Measurements from ENCODE around the gene RELN.

RELN gene

GRCh38 chr7:104008107-104008506 lies 18.6 kb upstream of the RELN start:
- Histone ChIP-seq H3K27ac (ENCODE audit: extremely low read depth, low read depth, low read length) (no peak overlapping the region), H3K9me3 (ENCODE audit: control insufficient read depth, insufficient read depth, low read depth, low read length) (no peaks in the 10 kb centered on the region), H3K36me3 (ENCODE audit: control insufficient read depth in 2 of 2, insufficient read depth in 1 of 2, low read length in 2 of 2) (no peaks in the 10 kb centered on the region), H3K4me1 (ENCODE audit: control insufficient read depth, insufficient read depth, low read length) (no peaks in the 10 kb centered on the region), H3K4me3 (ENCODE audit: low read depth, low read length) (no peak overlapping the region)
- POLR2A ChIA-PET: no interaction called here
- CTCF ChIA-PET: no interaction called here
- TF ChIP-seq GLIS2 (tag by site-specific recombination; IDR thresholded peaks at IDR 0.05) (no peak), ZNF394 (tag by site-specific recombination; IDR thresholded peaks at IDR 0.05; ENCODE audit: borderline replicate concordance) (no peak), ZNF221 (tag by site-specific recombination; IDR thresholded peaks at IDR 0.05; ENCODE audit: borderline replicate concordance) (no peak), SCRT1 (tag by site-specific recombination; IDR thresholded peaks at IDR 0.05; ENCODE audit: borderline replicate concordance) (no peak), ZNF19 (tag by site-specific recombination; IDR thresholded peaks at IDR 0.05; ENCODE audit: low read depth) (no peak), KLF1 (tag by site-specific recombination; IDR thresholded peaks at IDR 0.05) (no peak), ZNF768 (tag by site-specific recombination; IDR thresholded peaks at IDR 0.05) (no peak), ZNF707 (tag by site-specific recombination; IDR thresholded peaks at IDR 0.05) (no peak), EGR2 (tag by site-specific recombination; IDR thresholded peaks at IDR 0.05; ENCODE audit: low read depth) (no peak), GLIS1 (tag by site-specific recombination; IDR thresholded peaks at IDR 0.05) (no peak), ZNF23 (tag by site-specific recombination; IDR thresholded peaks at IDR 0.05; ENCODE audit: borderline replicate concordance) (no peak), ZBTB11 (tag by site-specific recombination; conservative IDR thresholded peaks at IDR 0.05; ENCODE audit: low read depth) (no peak), ZNF518A (tag by site-specific recombination; conservative IDR thresholded peaks at IDR 0.05; ENCODE audit: low read depth) (no peak), ZNF704 (tag by site-specific recombination; IDR thresholded peaks at IDR 0.05) (no peak)
- TF ChIP-seq, protein P1, sequence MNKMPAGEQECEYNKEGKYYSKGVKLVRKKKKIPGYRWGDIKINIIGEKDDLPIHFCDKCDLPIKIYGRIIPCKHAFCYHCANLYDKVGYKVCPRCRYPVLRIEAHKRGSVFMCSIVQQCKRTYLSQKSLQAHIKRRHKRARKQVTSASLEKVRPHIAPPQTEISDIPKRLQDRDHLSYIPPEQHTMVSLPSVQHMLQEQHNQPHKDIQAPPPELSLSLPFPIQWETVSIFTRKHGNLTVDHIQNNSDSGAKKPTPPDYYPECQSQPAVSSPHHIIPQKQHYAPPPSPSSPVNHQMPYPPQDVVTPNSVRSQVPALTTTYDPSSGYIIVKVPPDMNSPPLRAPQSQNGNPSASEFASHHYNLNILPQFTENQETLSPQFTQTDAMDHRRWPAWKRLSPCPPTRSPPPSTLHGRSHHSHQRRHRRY (tag by site-specific recombination; IDR thresholded peaks at IDR 0.05): no peak
- TF ChIP-seq, protein P2, sequence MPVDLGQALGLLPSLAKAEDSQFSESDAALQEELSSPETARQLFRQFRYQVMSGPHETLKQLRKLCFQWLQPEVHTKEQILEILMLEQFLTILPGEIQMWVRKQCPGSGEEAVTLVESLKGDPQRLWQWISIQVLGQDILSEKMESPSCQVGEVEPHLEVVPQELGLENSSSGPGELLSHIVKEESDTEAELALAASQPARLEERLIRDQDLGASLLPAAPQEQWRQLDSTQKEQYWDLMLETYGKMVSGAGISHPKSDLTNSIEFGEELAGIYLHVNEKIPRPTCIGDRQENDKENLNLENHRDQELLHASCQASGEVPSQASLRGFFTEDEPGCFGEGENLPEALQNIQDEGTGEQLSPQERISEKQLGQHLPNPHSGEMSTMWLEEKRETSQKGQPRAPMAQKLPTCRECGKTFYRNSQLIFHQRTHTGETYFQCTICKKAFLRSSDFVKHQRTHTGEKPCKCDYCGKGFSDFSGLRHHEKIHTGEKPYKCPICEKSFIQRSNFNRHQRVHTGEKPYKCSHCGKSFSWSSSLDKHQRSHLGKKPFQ (tag by site-specific recombination; IDR thresholded peaks at IDR 0.05): no peak

Measured in HEK293 (cell line).